WTC11 (cell line): ENCODE results near the gene ZNF660. TPM values are rescaled to one million over a fixed set of nuclear protein-coding genes. Genes with fewer than 3 reads are reported as not detected.

Experiments used
- AR ChIP-seq: fragments of 250-450 bp; sonication (Bioruptor Pico); IDR thresholded peaks from 2 replicates; pipeline ENCODE4 v1.9.0; 2021; ENCODE audit warnings: mild to moderate bottlenecking
- ATF2 ChIP-seq: sonication (generic); formaldehyde crosslinking; IDR thresholded peaks from 2 replicates; pipeline ENCODE4 v1.8.1; 2022; ENCODE audit warnings: low read depth, missing genetic modification reagents, borderline replicate concordance
- CREB1 ChIP-seq: sonication (generic); formaldehyde crosslinking; IDR thresholded peaks from 2 replicates; pipeline ENCODE4 v1.8.0; 2023; ENCODE audit warnings: mild to moderate bottlenecking, missing genetic modification reagents
- CREM ChIP-seq: sonication (generic); formaldehyde crosslinking; IDR thresholded peaks from 2 replicates; pipeline ENCODE4 v1.8.1; 2022; ENCODE audit warnings: mild to moderate bottlenecking, missing genetic modification reagents, moderate library complexity
- E2F4 ChIP-seq: sonication (generic); formaldehyde crosslinking; IDR thresholded peaks from 2 replicates; pipeline ENCODE4 v1.8.1; 2022; ENCODE audit warnings: low read depth, mild to moderate bottlenecking, moderate library complexity, missing genetic modification reagents, borderline replicate concordance
- ERG ChIP-seq: fragments of 250-450 bp; sonication (Bioruptor Pico); IDR thresholded peaks from 2 replicates; pipeline ENCODE4 v1.8.0; 2021; ENCODE audit warnings: mild to moderate bottlenecking
- FOXK1 ChIP-seq: sonication (generic); formaldehyde crosslinking; IDR thresholded peaks from 2 replicates; pipeline ENCODE4 v1.8.0; 2022; ENCODE audit warnings: mild to moderate bottlenecking, moderate library complexity, missing genetic modification reagents
- FOXP1 ChIP-seq: sonication (generic); formaldehyde crosslinking; IDR thresholded peaks from 2 replicates; pipeline ENCODE4 v1.8.0; 2022; ENCODE audit warnings: missing genetic modification reagents, mild to moderate bottlenecking, moderate library complexity, borderline replicate concordance
- GTF2I ChIP-seq: fragments of 250-450 bp; sonication (Bioruptor Pico); conservative IDR thresholded peaks from 2 replicates; pipeline ENCODE4 v1.4.0; 2021; ENCODE audit warnings: mild to moderate bottlenecking
- IRF2 ChIP-seq: sonication (generic); formaldehyde crosslinking; IDR thresholded peaks from 2 replicates; pipeline ENCODE4 v1.8.0; 2022; ENCODE audit warnings: low read depth, missing genetic modification reagents, borderline replicate concordance
- JAZF1 ChIP-seq: fragments of 250-450 bp; sonication (Bioruptor Pico); IDR thresholded peaks from 2 replicates; pipeline ENCODE4 v1.9.0; 2021; ENCODE audit warnings: moderate library complexity, mild to moderate bottlenecking, inconsistent platforms
- JUN ChIP-seq: sonication (generic); formaldehyde crosslinking; IDR thresholded peaks from 2 replicates; pipeline ENCODE4 v1.8.0; 2023; ENCODE audit warnings: mild to moderate bottlenecking, missing genetic modification reagents
- KAT7 ChIP-seq: sonication (generic); formaldehyde crosslinking; IDR thresholded peaks from 2 replicates; pipeline ENCODE4 v1.8.1; 2023; ENCODE audit warnings: missing genetic modification reagents, mild to moderate bottlenecking, borderline replicate concordance
- NFYB ChIP-seq: sonication (generic); formaldehyde crosslinking; conservative IDR thresholded peaks from 2 replicates; pipeline ENCODE4 v1.8.0; 2022; ENCODE audit warnings: low read depth, missing genetic modification reagents
- NR1H2 ChIP-seq: sonication (generic); formaldehyde crosslinking; IDR thresholded peaks from 2 replicates; pipeline ENCODE4 v1.9.0; 2021; ENCODE audit warnings: mild to moderate bottlenecking, moderate library complexity, missing genetic modification reagents
- NR2C2 ChIP-seq: sonication (generic); formaldehyde crosslinking; IDR thresholded peaks from 2 replicates; pipeline ENCODE4 v1.8.0; 2022; ENCODE audit warnings: mild to moderate bottlenecking, missing genetic modification reagents
- PREB ChIP-seq: sonication (generic); formaldehyde crosslinking; IDR thresholded peaks from 2 replicates; pipeline ENCODE4 v1.8.1; 2022; ENCODE audit warnings: mild to moderate bottlenecking, missing genetic modification reagents, moderate library complexity, borderline replicate concordance
- PRRX2 ChIP-seq: fragments of 250-450 bp; sonication (Bioruptor Pico); IDR thresholded peaks from 2 replicates; pipeline ENCODE4 v1.8.0; 2021; ENCODE audit warnings: mild to moderate bottlenecking
- RELA ChIP-seq: sonication (generic); formaldehyde crosslinking; IDR thresholded peaks from 2 replicates; pipeline ENCODE4 v1.8.1; 2022; ENCODE audit warnings: missing genetic modification reagents, mild to moderate bottlenecking, borderline replicate concordance
- RORB ChIP-seq: fragments of 250-450 bp; sonication (Bioruptor Pico); IDR thresholded peaks from 2 replicates; pipeline ENCODE4 v1.9.0; 2021; ENCODE audit warnings: mild to moderate bottlenecking
- TP53 ChIP-seq: sonication (generic); formaldehyde crosslinking; IDR thresholded peaks from 2 replicates; pipeline ENCODE4 v1.8.1; 2023; ENCODE audit warnings: mild to moderate bottlenecking, missing genetic modification reagents
- ZBTB43 ChIP-seq: sonication (generic); formaldehyde crosslinking; IDR thresholded peaks from 2 replicates; pipeline ENCODE4 v1.8.1; 2023; ENCODE audit warnings: mild to moderate bottlenecking, missing genetic modification reagents
- ZMAT4 ChIP-seq: fragments of 250-450 bp; sonication (Bioruptor Pico); IDR thresholded peaks from 2 replicates; pipeline ENCODE4 v1.9.0; 2021; ENCODE audit warnings: mild to moderate bottlenecking
- ZNF219 ChIP-seq: sonication (generic); formaldehyde crosslinking; IDR thresholded peaks from 2 replicates; pipeline ENCODE4 v1.8.0; 2023; ENCODE audit warnings: missing genetic modification reagents, mild to moderate bottlenecking, borderline replicate concordance
- ZNF281 ChIP-seq: sonication (generic); formaldehyde crosslinking; IDR thresholded peaks from 2 replicates; pipeline ENCODE4 v1.8.0; 2023; ENCODE audit warnings: mild to moderate bottlenecking, missing genetic modification reagents
- ZNF396 ChIP-seq: fragments of 250-450 bp; sonication (Bioruptor Pico); IDR thresholded peaks from 2 replicates; pipeline ENCODE4 v1.8.0; 2021; ENCODE audit warnings: mild to moderate bottlenecking, moderate library complexity, borderline replicate concordance
- total RNA-seq: library from RNA; stranded (reverse); gene quantifications from 3 replicates; pipeline ENCODE4 v1.2.3, GENCODE V29; 2021

ZNF660 gene
- total RNA-seq, 1 experiment from 2014 or later: 9.0 TPM

- TF ChIP-seq ATF2 (CRISPR knock-in tag) (no peak), GTF2I (no peak), CREB1 (no peak), RELA (CRISPR knock-in tag) (no peak), ZNF281 (CRISPR knock-in tag) (no peak), IRF2 (CRISPR knock-in tag) (no peak), TP53 (CRISPR knock-in tag) (no peak), PREB (CRISPR knock-in tag) (no peak), NFYB (CRISPR knock-in tag) (no peak), ERG (no peak), NR1H2 (CRISPR knock-in tag) (no peak), NR2C2 (CRISPR knock-in tag) (no peak), FOXP1 (no peak; the same call in 1 of the 2 replicates), ZNF219 (no peak), CREM (peak; percentile 75; the same call in 1 of the 2 replicates), JAZF1 (CRISPR knock-in tag) (no peak), ZBTB43 (no peak), KAT7 (CRISPR knock-in tag) (peak; percentile 64; the same call in 1 of the 2 replicates), ZNF396 (CRISPR knock-in tag) (no peak), FOXK1 (CRISPR knock-in tag) (peak; percentile 67; the same call in 1 of the 2 replicates), RORB (no peak), JUN (no peak), E2F4 (CRISPR knock-in tag) (no peak; the same call in 1 of the 2 replicates), AR (CRISPR knock-in tag) (no peak), PRRX2 (CRISPR knock-in tag) (no peak), ZMAT4 (CRISPR knock-in tag) (no peak)
Observed at GRCh38 chr3:44624749-44625480, 40.2 kb downstream of the ZNF660 start, which contains the start of gene ZNF197 (continued).
